Measurements from ENCODE around the gene EXOC4.

DNA sequence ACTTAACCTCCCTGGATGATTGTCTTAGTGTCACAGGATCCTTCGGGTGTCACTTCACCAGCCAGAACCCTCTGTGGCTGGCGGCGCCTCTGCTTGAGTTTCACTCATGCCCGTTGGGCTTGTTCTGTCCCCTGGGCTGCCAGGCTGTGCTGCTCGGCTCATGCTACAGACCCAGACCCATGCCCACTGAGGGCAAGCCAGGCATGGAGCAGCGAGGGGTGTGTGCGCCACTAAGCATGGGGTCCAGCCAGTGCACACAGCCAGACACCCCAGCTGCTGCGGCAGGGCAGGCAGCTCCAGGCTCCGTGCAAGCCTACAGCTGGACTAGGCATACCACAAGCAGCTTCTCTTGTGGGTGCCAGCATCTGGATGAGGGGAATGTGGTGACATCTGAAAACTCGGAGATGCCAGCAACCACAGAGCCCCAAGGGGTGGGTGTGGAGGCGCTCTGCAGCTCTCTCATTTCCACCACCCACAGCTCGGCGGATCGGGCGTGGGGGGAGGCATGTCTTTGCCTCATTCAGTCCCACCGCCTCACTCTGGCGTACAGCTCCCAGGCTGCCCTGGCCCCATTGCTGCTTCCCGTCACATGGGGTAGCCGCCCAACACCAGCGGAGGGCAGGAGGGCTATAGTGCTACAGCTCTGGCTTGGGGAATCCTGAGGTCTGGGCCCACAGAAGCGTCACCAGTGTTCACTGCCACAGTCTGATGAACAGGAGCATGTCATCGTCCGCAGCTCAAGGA lies 604.7 kb downstream of the EXOC4 start:
- TF ChIP-seq POLR2A (IDR thresholded peaks at IDR 0.05): no peak
- TF ChIP-seq, protein P1, sequence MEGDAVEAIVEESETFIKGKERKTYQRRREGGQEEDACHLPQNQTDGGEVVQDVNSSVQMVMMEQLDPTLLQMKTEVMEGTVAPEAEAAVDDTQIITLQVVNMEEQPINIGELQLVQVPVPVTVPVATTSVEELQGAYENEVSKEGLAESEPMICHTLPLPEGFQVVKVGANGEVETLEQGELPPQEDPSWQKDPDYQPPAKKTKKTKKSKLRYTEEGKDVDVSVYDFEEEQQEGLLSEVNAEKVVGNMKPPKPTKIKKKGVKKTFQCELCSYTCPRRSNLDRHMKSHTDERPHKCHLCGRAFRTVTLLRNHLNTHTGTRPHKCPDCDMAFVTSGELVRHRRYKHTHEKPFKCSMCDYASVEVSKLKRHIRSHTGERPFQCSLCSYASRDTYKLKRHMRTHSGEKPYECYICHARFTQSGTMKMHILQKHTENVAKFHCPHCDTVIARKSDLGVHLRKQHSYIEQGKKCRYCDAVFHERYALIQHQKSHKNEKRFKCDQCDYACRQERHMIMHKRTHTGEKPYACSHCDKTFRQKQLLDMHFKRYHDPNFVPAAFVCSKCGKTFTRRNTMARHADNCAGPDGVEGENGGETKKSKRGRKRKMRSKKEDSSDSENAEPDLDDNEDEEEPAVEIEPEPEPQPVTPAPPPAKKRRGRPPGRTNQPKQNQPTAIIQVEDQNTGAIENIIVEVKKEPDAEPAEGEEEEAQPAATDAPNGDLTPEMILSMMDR (IDR thresholded peaks at IDR 0.05): no peak
- TF ChIP-seq POLR2AphosphoS5 (IDR thresholded peaks at IDR 0.05; ENCODE audit: insufficient read depth in 1 of 2, low read depth in 1 of 2): no peak

Measured in vagina (tissue), 2 donors.